HFF-Myc (cell line): Measurements from ENCODE around the gene PHC2.

ENCODE experiments used
- DNase-seq: peaks from one replicate; pipeline ENCODE4 v3.0.0-alpha.2; 2011; ENCODE audit warnings: low read depth; ENCODE audit errors: extremely low read depth
- H3K4me3 ChIP-seq: replicated peaks from 2 replicates; pipeline ENCODE4 v1.5.1; 2011; ENCODE audit warnings: low read depth, mild to moderate bottlenecking, control low read depth, low read length
- CTCF ChIP-seq: IDR thresholded peaks from 2 replicates; pipeline ENCODE4 v1.5.1; 2012; ENCODE audit warnings: mild to moderate bottlenecking, low read depth, low read length, control low read depth; ENCODE audit errors: missing control alignments

The PHC2 gene

GRCh38 chr1:33454646-33455282 lies 23.9 kb upstream of the PHC2 start:
- no peak for DNase-seq
- TF ChIP-seq CTCF = no peak
- H3K4me3 ChIP-seq = no peak overlapping the region

GRCh38 chr1:33446590-33446989 lies 15.7 kb upstream of the PHC2 start:
- DNase-seq = no peak
- TF ChIP-seq CTCF = no peak
- H3K4me3 ChIP-seq = no peak overlapping the region

- TF ChIP-seq CTCF = no peak
- H3K4me3 ChIP-seq = no peak overlapping the region
- DNase-seq = no peak
Measured at GRCh38 chr1:33445108-33445507, 14.2 kb upstream of the PHC2 start.

- TF ChIP-seq CTCF = no peak
- no peak overlapping the region for H3K4me3 ChIP-seq
- no peak for DNase-seq
Measured at GRCh38 chr1:33443705-33444180, 12.8 kb upstream of the PHC2 start.

GRCh38 chr1:33443080-33443704 lies 12.3 kb upstream of the PHC2 start:
- no peak overlapping the region for H3K4me3 ChIP-seq
- no peak for TF ChIP-seq CTCF
- DNase-seq = no peak

- H3K4me3 ChIP-seq = no peak overlapping the region
- DNase-seq = no peak
- TF ChIP-seq CTCF = no peak
Measured at GRCh38 chr1:33442141-33442540, 11.2 kb upstream of the PHC2 start.
